Measurements from ENCODE around the gene SPOCK1.

SPOCK1 gene

DNA sequence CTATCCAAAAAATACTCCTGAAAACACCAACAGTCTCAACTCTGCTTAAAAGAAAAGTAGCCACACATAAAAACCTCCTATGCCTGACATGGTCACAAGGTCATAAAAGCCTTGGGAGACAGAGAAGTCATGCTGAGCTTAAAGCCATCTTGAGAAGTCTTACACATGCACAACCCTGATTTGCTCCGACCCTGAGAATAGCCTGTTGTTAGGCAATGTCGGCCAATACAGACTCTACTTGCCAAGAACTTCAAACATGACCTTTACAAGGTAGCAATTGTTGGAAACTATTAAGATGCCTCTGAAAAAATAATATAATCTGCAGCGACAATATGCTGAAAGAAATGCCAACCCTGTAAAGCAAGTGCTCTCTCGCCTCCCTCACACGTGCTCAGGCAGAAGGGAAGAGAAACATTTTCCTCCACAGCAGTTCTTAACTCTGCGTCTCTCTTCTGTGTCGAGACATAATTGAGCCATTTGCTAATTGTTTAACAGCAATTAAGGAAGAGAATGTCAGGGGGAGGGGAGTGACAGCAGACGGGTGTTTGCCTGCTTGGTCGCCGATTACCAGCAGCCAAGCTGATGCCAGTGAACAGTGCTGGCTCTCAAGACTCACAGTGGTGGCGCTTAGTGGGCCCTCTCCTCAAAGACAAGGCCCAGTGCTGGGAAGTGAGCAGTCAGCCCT is 393.6 kb downstream of the SPOCK1 start:
- TF ChIP-seq, protein P1, sequence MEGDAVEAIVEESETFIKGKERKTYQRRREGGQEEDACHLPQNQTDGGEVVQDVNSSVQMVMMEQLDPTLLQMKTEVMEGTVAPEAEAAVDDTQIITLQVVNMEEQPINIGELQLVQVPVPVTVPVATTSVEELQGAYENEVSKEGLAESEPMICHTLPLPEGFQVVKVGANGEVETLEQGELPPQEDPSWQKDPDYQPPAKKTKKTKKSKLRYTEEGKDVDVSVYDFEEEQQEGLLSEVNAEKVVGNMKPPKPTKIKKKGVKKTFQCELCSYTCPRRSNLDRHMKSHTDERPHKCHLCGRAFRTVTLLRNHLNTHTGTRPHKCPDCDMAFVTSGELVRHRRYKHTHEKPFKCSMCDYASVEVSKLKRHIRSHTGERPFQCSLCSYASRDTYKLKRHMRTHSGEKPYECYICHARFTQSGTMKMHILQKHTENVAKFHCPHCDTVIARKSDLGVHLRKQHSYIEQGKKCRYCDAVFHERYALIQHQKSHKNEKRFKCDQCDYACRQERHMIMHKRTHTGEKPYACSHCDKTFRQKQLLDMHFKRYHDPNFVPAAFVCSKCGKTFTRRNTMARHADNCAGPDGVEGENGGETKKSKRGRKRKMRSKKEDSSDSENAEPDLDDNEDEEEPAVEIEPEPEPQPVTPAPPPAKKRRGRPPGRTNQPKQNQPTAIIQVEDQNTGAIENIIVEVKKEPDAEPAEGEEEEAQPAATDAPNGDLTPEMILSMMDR (IDR thresholded peaks at IDR 0.05; ENCODE audit: control insufficient read depth, insufficient read depth, low read depth, low read length, missing control alignments): no peak
- no peak overlapping the region for H3K4me3 ChIP-seq (ENCODE audit: control insufficient read depth, low read depth, low read length)
- DNase-seq (ENCODE audit: low read depth): no peak

DNA sequence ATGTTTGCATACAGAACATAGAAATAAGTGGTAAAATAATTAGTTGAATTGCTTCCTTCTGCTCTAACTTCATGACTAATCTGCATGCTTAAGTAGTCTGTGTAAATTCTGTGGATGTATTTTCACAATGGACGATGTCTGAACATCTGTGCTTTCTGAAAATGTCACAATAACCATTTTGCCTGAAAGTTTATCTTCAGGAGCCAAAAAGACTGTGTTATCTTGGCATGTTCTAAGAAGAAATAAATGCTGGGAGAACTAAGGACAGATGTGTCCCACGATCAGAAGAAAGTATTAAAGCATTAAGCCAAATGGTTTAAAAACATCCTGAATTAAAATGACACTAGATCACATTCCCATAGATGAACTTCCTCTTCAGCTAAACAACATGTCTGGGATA is 397.6 kb downstream of the SPOCK1 start:
- TF ChIP-seq, protein P1 (IDR thresholded peaks at IDR 0.05; ENCODE audit: control insufficient read depth, insufficient read depth, low read depth, low read length, missing control alignments): no peak
- DNase-seq (ENCODE audit: low read depth): no peak
- no peak overlapping the region for H3K4me3 ChIP-seq (ENCODE audit: control insufficient read depth, low read depth, low read length)

DNA sequence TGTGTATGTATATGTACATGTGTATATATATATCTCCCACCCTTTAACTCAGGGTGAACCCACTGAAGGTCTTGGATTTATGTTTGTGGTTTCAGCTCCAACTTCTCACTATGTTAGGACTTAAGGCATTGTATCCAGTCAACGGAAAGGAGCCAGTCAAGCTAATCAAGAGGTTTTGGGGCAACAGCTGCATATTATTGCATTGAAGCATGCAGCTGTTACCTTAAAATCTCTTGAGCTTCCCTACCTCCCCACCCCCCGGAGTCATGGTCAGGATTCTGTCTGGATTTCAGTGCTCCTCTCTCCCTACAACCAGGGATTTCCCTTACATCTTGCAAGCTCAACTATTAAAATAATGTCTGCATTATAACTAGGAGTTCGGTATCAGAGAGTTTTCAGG is 399.5 kb downstream of the SPOCK1 start:
- TF ChIP-seq, protein P1 (IDR thresholded peaks at IDR 0.05; ENCODE audit: control insufficient read depth, insufficient read depth, low read depth, low read length, missing control alignments): no peak
- H3K4me3 ChIP-seq (ENCODE audit: control insufficient read depth, low read depth, low read length): no peak overlapping the region

DNA sequence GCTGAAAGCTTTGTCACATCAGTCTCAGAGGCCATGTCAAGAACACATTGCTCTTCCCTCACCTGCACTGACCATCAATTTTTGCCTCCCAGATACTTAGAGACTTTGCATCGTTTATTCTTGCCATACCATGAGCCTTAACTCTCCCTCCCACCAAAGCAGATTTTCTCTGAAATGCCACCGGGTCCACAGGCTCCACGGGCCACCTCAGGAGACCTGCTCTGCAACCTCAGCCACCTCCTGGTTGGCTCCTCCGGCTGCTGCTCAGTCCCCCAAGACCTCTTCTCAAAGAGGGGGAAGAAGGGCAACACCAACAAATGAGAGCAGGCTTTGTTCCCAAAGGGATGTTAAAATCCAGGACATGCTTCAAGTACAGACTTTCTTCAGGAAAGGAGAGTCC is 400.5 kb downstream of the SPOCK1 start:
- TF ChIP-seq, protein P1 (IDR thresholded peaks at IDR 0.05; ENCODE audit: control insufficient read depth, insufficient read depth, low read depth, low read length, missing control alignments): no peak
- H3K4me3 ChIP-seq (ENCODE audit: control insufficient read depth, low read depth, low read length): no peak overlapping the region
- DNase-seq (ENCODE audit: low read depth): no peak

More for the DNA sequence above, 399.5 kb downstream of the SPOCK1 start:
- no peak for DNase-seq (ENCODE audit: low read depth)

DNA sequence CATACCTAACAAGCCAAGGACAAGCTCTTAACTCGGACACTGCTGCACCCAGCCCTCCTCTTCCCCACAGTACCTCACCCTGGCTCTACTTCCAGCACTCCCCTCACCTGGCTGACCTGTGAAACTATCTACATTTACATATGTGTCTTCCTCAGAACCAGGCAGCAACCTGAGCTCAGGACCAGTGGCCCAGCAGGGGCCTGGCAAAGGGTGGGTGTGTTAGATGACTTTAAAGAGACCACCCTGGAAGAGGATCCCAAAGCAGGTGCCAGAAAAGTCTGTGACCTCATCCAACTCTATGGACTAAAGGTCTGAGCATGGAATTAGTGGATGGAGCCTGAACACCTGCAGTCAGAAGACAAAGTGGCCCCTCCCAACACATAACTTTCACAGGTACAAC is 400.9 kb downstream of the SPOCK1 start:
- TF ChIP-seq, protein P1 (IDR thresholded peaks at IDR 0.05; ENCODE audit: control insufficient read depth, insufficient read depth, low read depth, low read length, missing control alignments): no peak

DNA sequence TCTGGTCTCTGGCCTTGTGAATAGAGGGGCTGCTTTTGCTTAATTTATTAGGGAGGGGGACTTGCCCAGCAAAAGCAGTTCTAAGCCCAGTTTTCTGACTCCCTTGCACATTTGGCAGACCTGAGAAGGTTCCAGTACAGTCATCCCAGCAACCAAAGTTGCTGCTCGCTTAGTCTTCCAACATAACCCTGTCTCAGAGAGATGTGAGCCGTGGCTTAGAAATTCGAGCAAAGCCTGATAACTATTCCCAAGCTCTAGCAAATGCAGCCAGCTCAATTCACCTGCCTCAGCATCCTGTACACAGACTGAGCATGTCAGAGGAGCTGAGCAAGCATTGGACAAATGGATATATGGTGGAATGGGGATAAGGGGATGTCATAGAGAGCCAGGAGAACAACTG is 401.9 kb downstream of the SPOCK1 start:
- H3K4me3 ChIP-seq (ENCODE audit: control insufficient read depth, low read depth, low read length): no peak overlapping the region
- no peak for DNase-seq (ENCODE audit: low read depth)
- TF ChIP-seq, protein P1 (IDR thresholded peaks at IDR 0.05; ENCODE audit: control insufficient read depth, insufficient read depth, low read depth, low read length, missing control alignments): no peak

More for the DNA sequence above, 400.9 kb downstream of the SPOCK1 start:
- H3K4me3 ChIP-seq (ENCODE audit: control insufficient read depth, low read depth, low read length): no peak overlapping the region
- no peak for DNase-seq (ENCODE audit: low read depth)
